PFSK-1 (cell line): ENCODE results near the gene TNFRSF14.

Source experiments
- FOXP2 ChIP-seq: optimal IDR thresholded peaks from 2 replicates; pipeline ENCODE3; 2011; ENCODE audit warnings: borderline replicate concordance, control low read depth, inconsistent platforms; ENCODE audit not compliant: insufficient read depth; ENCODE audit errors: extremely low read length, extremely low read depth
- POLR2AphosphoS5 ChIP-seq: IDR thresholded peaks from 2 replicates; pipeline ENCODE4 v1.6.1; 2012; ENCODE audit warnings: low read depth, mild to moderate bottlenecking, control low read depth, low read length, moderate library complexity
- REST ChIP-seq, 2 experiments: IDR thresholded peaks; 2 replicates each; pipeline versions ENCODE4 v1.6.1 to v1.8.0; 2011 to 2012; ENCODE audit warnings: low read depth in 2 of 2, low read length in 2 of 2, control low read depth in 1 of 2, inconsistent platforms in 1 of 2, mild to moderate bottlenecking in 1 of 2, moderate library complexity in 1 of 2; ENCODE audit not compliant: insufficient read depth in 1 of 2
- SIN3A ChIP-seq: IDR thresholded peaks from 2 replicates; pipeline ENCODE4 v1.6.1; 2012; ENCODE audit warnings: mild to moderate bottlenecking, low read length, moderate library complexity, borderline replicate concordance; ENCODE audit not compliant: insufficient read depth
- TAF1 ChIP-seq: IDR thresholded peaks from 2 replicates; pipeline ENCODE4 v1.6.1; 2012; ENCODE audit warnings: low read length, control low read depth, borderline replicate concordance; ENCODE audit not compliant: insufficient read depth

Gene TNFRSF14

GRCh38 chr1:2509589-2509988 lies 46.6 kb upstream of the TNFRSF14 start:
- TF ChIP-seq SIN3A = no peak
- TF ChIP-seq FOXP2 = no peak
- no peak for TF ChIP-seq POLR2AphosphoS5
- TF ChIP-seq TAF1 = no peak
- TF ChIP-seq REST (IDR thresholded peaks at IDR 0.05; ENCODE audit: insufficient read depth in 1 of 2, low read depth in 2 of 2, low read length in 2 of 2) = no peak

GRCh38 chr1:2510366-2511155 lies 45.6 kb upstream of the TNFRSF14 start:
- TF ChIP-seq TAF1 (no peak), REST (IDR thresholded peaks at IDR 0.05; ENCODE audit: insufficient read depth in 1 of 2, low read depth in 2 of 2, low read length in 2 of 2) (no peak), SIN3A (no peak), FOXP2 (no peak), POLR2AphosphoS5 (no peak)

GRCh38 chr1:2512862-2513421 lies 43.2 kb upstream of the TNFRSF14 start:
- TF ChIP-seq FOXP2 = no peak
- no peak for TF ChIP-seq POLR2AphosphoS5
- no peak for TF ChIP-seq TAF1
- no peak for TF ChIP-seq SIN3A
- no peak for TF ChIP-seq REST (IDR thresholded peaks at IDR 0.05; ENCODE audit: insufficient read depth in 1 of 2, low read depth in 2 of 2, low read length in 2 of 2)

- TF ChIP-seq FOXP2 (no peak), POLR2AphosphoS5 (no peak), REST (IDR thresholded peaks at IDR 0.05; ENCODE audit: insufficient read depth in 1 of 2, low read depth in 2 of 2, low read length in 2 of 2) (no peak), SIN3A (no peak), TAF1 (no peak)
Measured at GRCh38 chr1:2513939-2514652, 42.1 kb upstream of the TNFRSF14 start.
